PFSK-1 (cell line): Measurements from ENCODE around the gene KRT6C.

Experiments
- POLR2AphosphoS5 ChIP-seq: IDR thresholded peaks from 2 replicates; pipeline ENCODE4 v1.6.1; 2012; ENCODE audit warnings: low read depth, mild to moderate bottlenecking, control low read depth, low read length, moderate library complexity
- REST ChIP-seq, 2 experiments: IDR thresholded peaks; 2 replicates each; pipeline versions ENCODE4 v1.6.1 to v1.8.0; 2011 to 2012; ENCODE audit warnings: low read depth in 2 of 2, low read length in 2 of 2, control low read depth in 1 of 2, inconsistent platforms in 1 of 2, mild to moderate bottlenecking in 1 of 2, moderate library complexity in 1 of 2; ENCODE audit not compliant: insufficient read depth in 1 of 2
- TAF1 ChIP-seq: IDR thresholded peaks from 2 replicates; pipeline ENCODE4 v1.6.1; 2012; ENCODE audit warnings: low read length, control low read depth, borderline replicate concordance; ENCODE audit not compliant: insufficient read depth

- TF ChIP-seq TAF1 (no peak), REST (IDR thresholded peaks at IDR 0.05; ENCODE audit: insufficient read depth in 1 of 2, low read depth in 2 of 2, low read length in 2 of 2) (no peak), POLR2AphosphoS5 (no peak)
These were observed 33.8 kb downstream of the KRT6C start for GRCh38 chr12:52439845-52440244.
